Activated B cell treated with CpG ODN at 0.5 μM for 24 hours (primary cell): ENCODE data around the gene TMEM132D. TPM values are rescaled to one million over a fixed set of nuclear protein-coding genes. Genes with fewer than 3 reads are reported as not detected.

Source experiments
- ATAC-seq: fragments of 200-7000 bp; cut with Tn5 transposase; one replicate; pipeline ENCODE4 v1.10.0; 2021; ENCODE audit warnings: low read depth, mild to moderate bottlenecking, moderate library complexity
- CTCF ChIA-PET: fragments of 350-600 bp; sonication (Branson Sonifier 250); formaldehyde crosslinking; loops from one replicate; lab custom pipeline; 2021; ENCODE audit warnings: antibody characterized with exemption; lab: Charles Lee
- POLR2A ChIA-PET: fragments of 350-600 bp; sonication (Branson Sonifier 250); formaldehyde crosslinking; loops from one replicate; lab custom pipeline; 2021; ENCODE audit warnings: antibody characterized with exemption; lab: Charles Lee
- DNase-seq: peaks from one replicate; pipeline ENCODE4 v3.0.0; 2022
- H3K27ac Mint-ChIP-seq: one replicate; pipeline ENCODE4 v1.8.0; 2020; ENCODE audit warnings: mixed read lengths
- H3K27me3 Mint-ChIP-seq: one replicate; pipeline ENCODE4 v1.8.0; 2021; ENCODE audit warnings: mixed read lengths
- H3K36me3 Mint-ChIP-seq: one replicate; pipeline ENCODE4 v1.8.0; 2021; ENCODE audit warnings: low read depth, mixed read lengths
- H3K4me1 Mint-ChIP-seq: one replicate; pipeline ENCODE4 v1.8.0; 2021; ENCODE audit warnings: mixed read lengths
- H3K4me3 Mint-ChIP-seq: one replicate; pipeline ENCODE4 v1.8.0; 2020; ENCODE audit warnings: mild to moderate bottlenecking, mixed read lengths
- H3K9me3 Mint-ChIP-seq: one replicate; pipeline ENCODE4 v1.8.0; 2020; ENCODE audit warnings: mixed read lengths
- CTCF ChIP-seq: fragments of 200-600 bp; IDR thresholded peaks from one replicate; pipeline ENCODE4 v1.8.0; 2022; ENCODE audit warnings: antibody characterized with exemption, mild to moderate bottlenecking
- intact Hi-C: fragments of 100-400 bp; cut with micrococcal nuclease; formaldehyde crosslinking; loops from one replicate; pipeline ENCODE4 v1.15.1; 2024
- total RNA-seq: library from RNA; stranded (reverse); gene quantifications from 2 replicates; pipeline ENCODE4 v1.2.3, GENCODE V29; 2022

The TMEM132D gene
- total RNA-seq, 1 donor from 2014 or later, result not detected

GRCh38 chr12:129312048-129312447 is 591.8 kb downstream of the TMEM132D start:
- Mint-ChIP-seq H3K4me3 (no peak overlapping the region), H3K9me3 (peaks cover 8% of the 10 kb centered on the region), H3K27ac (no peak overlapping the region), H3K4me1 (no peaks in the 10 kb centered on the region), H3K36me3 (no peaks in the 10 kb centered on the region), H3K27me3 (no peaks in the 10 kb centered on the region)
- ChIA-PET POLR2A (no interaction called here), CTCF (no interaction called here)
- DNase-seq (no peak), ATAC-seq (no peak)
- no peak for TF ChIP-seq CTCF
- intact Hi-C loops, result no loop called here

GRCh38 chr12:129310346-129310745 is 593.5 kb downstream of the TMEM132D start:
- Mint-ChIP-seq H3K9me3 (peaks cover 7% of the 10 kb centered on the region), H3K27ac (no peak overlapping the region), H3K36me3 (no peaks in the 10 kb centered on the region), H3K4me1 (no peaks in the 10 kb centered on the region), H3K4me3 (no peak overlapping the region), H3K27me3 (no peaks in the 10 kb centered on the region)
- CTCF ChIA-PET, result no interaction called here
- ATAC-seq (no peak), DNase-seq (no peak)
- POLR2A ChIA-PET, result no interaction called here
- no peak for TF ChIP-seq CTCF
- intact Hi-C loops, result no loop called here

- DNase-seq (no peak), ATAC-seq (no peak)
- no peak overlapping the region for H3K27ac Mint-ChIP-seq
- no peaks in the 10 kb centered on the region for H3K36me3 Mint-ChIP-seq
- peaks cover under 1% of the 10 kb centered on the region for H3K9me3 Mint-ChIP-seq
- H3K4me3 Mint-ChIP-seq, result no peak overlapping the region
- ChIA-PET POLR2A (no interaction called here), CTCF (no interaction called here)
- no peaks in the 10 kb centered on the region for H3K27me3 Mint-ChIP-seq
- intact Hi-C loops, result no loop called here
- no peak for TF ChIP-seq CTCF
- no peaks in the 10 kb centered on the region for H3K4me1 Mint-ChIP-seq
Observed at GRCh38 chr12:129305851-129306250, 598.0 kb downstream of the TMEM132D start.

GRCh38 chr12:129304529-129304928 is 599.3 kb downstream of the TMEM132D start:
- intact Hi-C loops, result no loop called here
- Mint-ChIP-seq H3K27ac (no peak overlapping the region), H3K4me3 (no peak overlapping the region), H3K36me3 (no peaks in the 10 kb centered on the region), H3K27me3 (no peaks in the 10 kb centered on the region), H3K4me1 (no peaks in the 10 kb centered on the region), H3K9me3 (peaks cover 2% of the 10 kb centered on the region)
- CTCF ChIA-PET, result no interaction called here
- POLR2A ChIA-PET, result no interaction called here
- no peak for TF ChIP-seq CTCF
- ATAC-seq, result no peak
- no peak for DNase-seq

- ChIA-PET POLR2A (interaction anchor here (0.7 kb wide), 1 partner anchor 415 kb away, joined by 5 read pairs; no protein-coding TSS in a partner anchor), CTCF (no interaction called here)
- ATAC-seq (no peak), DNase-seq (no peak)
- H3K27ac Mint-ChIP-seq, result no peak overlapping the region
- no peaks in the 10 kb centered on the region for H3K4me1 Mint-ChIP-seq
- no peaks in the 10 kb centered on the region for H3K36me3 Mint-ChIP-seq
- no peaks in the 10 kb centered on the region for H3K27me3 Mint-ChIP-seq
- no peak overlapping the region for H3K4me3 Mint-ChIP-seq
- TF ChIP-seq CTCF, result no peak
- peaks cover 2% of the 10 kb centered on the region for H3K9me3 Mint-ChIP-seq
- intact Hi-C loops, result no loop called here
Observed at GRCh38 chr12:129300011-129300410, 603.8 kb downstream of the TMEM132D start.
